Adrenal gland (tissue), 5 donors: Measurements from ENCODE around the gene TPX2.

Experiments used
- POLR2A ChIP-seq, 2 donors: fragments of 450-650 bp; IDR thresholded peaks; one replicate each; pipeline ENCODE4 v1.6.1; 2017; ENCODE audit warnings: antibody characterized with exemption in 2 of 2, mild to moderate bottlenecking in 2 of 2, moderate library complexity in 1 of 2
- TF ChIP-seq, protein P1 (sequence below), 6 experiments: fragments of 450-650 bp in 4 of 6; fragments of 200-600 bp in 2 of 6; sonication (generic) in 1 of 6; IDR thresholded peaks; 1 replicate in 5 of 6; 2 replicates in 1 of 6; pipeline versions ENCODE4 v1.5.1 to v1.8.0; 2016 to 2021; ENCODE audit warnings: antibody characterized with exemption in 6 of 6, mild to moderate bottlenecking in 2 of 6, moderate library complexity in 1 of 6
- donor health status: DM: no; HTN: no; CAD: no.

DNA sequence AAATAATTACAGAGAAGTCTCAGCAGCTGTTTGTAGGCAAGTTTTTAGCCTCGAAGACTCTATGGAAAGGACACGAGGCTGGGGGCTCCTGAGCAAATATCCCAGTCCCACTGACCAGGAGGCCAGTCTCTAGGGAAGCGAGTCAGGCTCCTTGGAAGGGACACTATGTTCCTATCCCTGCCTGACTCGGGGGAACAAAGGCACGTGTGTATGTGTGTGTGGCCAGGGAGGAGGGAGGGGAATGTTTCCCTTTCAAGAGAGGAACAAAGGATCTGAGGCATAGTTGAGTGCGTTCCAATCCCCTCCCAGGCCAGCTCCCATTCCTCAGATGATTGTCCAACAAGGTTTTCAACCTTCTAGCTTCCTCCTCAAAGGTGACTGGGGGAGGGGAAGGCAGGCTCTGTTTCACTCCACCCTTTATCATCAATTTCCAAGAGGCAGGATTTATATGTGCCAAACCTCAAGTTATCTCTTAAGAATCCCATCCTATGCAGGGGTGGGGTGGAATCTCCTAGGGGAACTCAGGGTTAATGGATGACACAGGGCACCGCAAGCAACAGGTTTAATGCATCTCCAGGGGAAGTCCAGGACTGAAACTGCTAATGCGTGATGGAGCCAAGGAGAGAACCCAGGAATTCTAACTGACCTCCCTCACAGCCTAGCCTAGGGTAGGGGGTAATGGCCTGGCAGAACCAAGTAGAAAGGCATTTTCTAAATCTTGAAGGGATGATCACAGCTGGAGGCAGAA, 26.4 kb upstream of the TPX2 start:
- TF ChIP-seq, protein P1, sequence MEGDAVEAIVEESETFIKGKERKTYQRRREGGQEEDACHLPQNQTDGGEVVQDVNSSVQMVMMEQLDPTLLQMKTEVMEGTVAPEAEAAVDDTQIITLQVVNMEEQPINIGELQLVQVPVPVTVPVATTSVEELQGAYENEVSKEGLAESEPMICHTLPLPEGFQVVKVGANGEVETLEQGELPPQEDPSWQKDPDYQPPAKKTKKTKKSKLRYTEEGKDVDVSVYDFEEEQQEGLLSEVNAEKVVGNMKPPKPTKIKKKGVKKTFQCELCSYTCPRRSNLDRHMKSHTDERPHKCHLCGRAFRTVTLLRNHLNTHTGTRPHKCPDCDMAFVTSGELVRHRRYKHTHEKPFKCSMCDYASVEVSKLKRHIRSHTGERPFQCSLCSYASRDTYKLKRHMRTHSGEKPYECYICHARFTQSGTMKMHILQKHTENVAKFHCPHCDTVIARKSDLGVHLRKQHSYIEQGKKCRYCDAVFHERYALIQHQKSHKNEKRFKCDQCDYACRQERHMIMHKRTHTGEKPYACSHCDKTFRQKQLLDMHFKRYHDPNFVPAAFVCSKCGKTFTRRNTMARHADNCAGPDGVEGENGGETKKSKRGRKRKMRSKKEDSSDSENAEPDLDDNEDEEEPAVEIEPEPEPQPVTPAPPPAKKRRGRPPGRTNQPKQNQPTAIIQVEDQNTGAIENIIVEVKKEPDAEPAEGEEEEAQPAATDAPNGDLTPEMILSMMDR (IDR thresholded peaks at IDR 0.05) = no peak
- TF ChIP-seq POLR2A (IDR thresholded peaks at IDR 0.05) = peak in 1 of 2 donors; percentile 65
